Measurements from ENCODE around the gene PCDHB13. TPM values are rescaled to one million over a fixed set of nuclear protein-coding genes. Genes with fewer than 3 reads are reported as not detected.
"Not testable (repeated sequence)": the region's sequence is repeated elsewhere in the genome, so short reads cannot be mapped to it uniquely, and the experiment has no call there.

PCDHB13 gene
- 1 to 10 TPM; 8.2 to 9.8 (median 9.2) TPM for total RNA-seq

DNA sequence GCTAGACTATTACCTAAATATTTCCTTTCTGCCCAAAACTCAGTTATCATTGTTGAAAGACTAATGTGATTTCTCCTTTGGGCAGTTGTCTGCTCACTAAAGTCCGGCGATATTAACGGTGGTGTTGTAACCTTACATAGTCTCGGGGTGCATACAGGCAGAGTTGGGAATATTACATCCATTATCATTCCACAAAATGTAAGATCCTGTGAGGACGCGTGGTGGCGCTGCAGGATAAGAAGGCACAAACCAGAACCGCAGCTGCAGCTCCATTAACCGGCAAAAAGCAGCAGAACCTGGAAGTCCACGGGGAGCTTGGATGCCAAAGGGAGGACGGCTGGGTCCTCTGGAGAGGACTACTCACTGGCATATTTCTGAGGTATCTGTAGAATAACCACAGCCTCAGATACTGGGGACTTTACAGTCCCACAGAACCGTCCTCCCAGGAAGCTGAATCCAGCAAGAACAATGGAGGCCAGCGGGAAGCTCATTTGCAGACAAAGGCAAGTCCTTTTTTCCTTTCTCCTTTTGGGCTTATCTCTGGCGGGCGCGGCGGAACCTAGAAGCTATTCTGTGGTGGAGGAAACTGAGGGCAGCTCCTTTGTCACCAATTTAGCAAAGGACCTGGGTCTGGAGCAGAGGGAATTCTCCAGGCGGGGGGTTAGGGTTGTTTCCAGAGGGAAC, at the start of gene PCDHB13:
Gene PCDHB13, plus strand, starts transcription at position 264 of the 684 bp plus-strand sequence. Its CDS starts 205 bp downstream, at position 469.
- peak in 1 of 2 donors; percentile 24 for DNase-seq (ENCODE audit: low spot score in 2 of 2)
- TF ChIP-seq, protein P1, sequence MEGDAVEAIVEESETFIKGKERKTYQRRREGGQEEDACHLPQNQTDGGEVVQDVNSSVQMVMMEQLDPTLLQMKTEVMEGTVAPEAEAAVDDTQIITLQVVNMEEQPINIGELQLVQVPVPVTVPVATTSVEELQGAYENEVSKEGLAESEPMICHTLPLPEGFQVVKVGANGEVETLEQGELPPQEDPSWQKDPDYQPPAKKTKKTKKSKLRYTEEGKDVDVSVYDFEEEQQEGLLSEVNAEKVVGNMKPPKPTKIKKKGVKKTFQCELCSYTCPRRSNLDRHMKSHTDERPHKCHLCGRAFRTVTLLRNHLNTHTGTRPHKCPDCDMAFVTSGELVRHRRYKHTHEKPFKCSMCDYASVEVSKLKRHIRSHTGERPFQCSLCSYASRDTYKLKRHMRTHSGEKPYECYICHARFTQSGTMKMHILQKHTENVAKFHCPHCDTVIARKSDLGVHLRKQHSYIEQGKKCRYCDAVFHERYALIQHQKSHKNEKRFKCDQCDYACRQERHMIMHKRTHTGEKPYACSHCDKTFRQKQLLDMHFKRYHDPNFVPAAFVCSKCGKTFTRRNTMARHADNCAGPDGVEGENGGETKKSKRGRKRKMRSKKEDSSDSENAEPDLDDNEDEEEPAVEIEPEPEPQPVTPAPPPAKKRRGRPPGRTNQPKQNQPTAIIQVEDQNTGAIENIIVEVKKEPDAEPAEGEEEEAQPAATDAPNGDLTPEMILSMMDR (IDR thresholded peaks at IDR 0.05) = peak in 1 of 5 experiments; percentile 26
- peaks cover 0 to 21% (median 0%) of the 10 kb centered on the region in 3 donors for H3K36me3 ChIP-seq
- H3K9me3 ChIP-seq = peaks cover 0 to 96% (median 32%) of the 10 kb centered on the region in 4 donors
- H3K4me1 ChIP-seq, H3K27me3 ChIP-seq, H3K4me3 ChIP-seq, H3K27ac ChIP-seq: not testable (repeated sequence)
- 6 to 10% methylated on average over 11 to 13 of the region's 18 CpGs for WGBS, 2 donors

DNA sequence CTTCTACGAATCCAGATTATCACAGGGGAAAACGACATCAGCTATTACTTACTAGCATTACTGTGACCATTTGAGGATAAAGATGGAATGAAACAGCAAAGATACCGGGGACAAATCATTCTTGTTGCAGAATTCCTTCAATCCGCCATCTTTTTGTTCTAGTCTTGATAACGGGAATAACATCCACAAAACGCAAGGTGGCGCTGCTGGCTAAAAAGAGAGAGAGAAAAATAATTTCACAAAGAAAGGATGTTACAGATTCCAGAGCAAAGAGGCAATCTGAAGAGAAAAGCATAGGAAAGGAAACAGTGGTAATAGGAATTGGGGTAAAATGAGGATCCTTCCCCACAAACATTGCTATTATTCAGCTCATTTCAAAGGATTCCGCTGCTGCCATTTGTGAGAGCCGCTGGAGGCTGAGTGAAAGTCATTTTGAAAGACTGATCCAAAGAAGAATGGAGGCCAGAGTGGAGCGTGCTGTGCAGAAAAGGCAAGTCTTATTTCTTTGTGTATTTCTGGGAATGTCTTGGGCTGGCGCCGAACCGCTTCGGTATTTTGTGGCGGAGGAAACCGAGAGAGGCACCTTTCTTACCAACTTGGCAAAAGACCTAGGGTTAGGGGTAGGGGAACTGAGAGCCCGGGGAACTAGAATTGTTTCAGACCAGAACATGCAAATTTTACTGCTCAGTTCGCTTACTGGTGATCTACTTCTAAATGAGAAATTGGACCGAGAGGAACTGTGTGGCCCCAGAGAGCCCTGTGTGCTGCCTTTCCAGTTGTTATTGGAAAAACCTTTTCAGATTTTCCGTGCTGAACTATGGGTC, 41.1 kb upstream of the PCDHB13 start, which contains the start of gene PCDHB7:
Gene PCDHB7, plus strand, starts transcription at position 264 of the 824 bp plus-strand sequence. Its CDS starts 192 bp downstream, at position 456.
- TF ChIP-seq EP300 (IDR thresholded peaks at IDR 0.05) = no peak
- TF ChIP-seq, protein P1 (IDR thresholded peaks at IDR 0.05) = peak in 4 of 5 experiments; percentile 9 to 33 (median 28)
- H3K9me3 ChIP-seq = peaks cover 0 to 79% (median 26%) of the 10 kb centered on the region in 4 donors
- H3K27ac ChIP-seq = peak within 1 kb of the TSS in 1 of 4 donors; percentile 18
- DNase-seq (ENCODE audit: low spot score in 2 of 2) = no peak
- H3K4me3 ChIP-seq = peak within 1 kb of the TSS in 1 of 4 donors; percentile 34
- peaks cover 0 to 13% (median 0%) of the 10 kb centered on the region in 3 donors for H3K36me3 ChIP-seq
- WGBS, 2 donors = 31 to 48% methylated on average over 20 of the region's 20 CpGs
- no peaks in the 10 kb centered on the region for H3K27me3 ChIP-seq
- H3K4me1 ChIP-seq = no peaks in the 10 kb centered on the region

- H3K9me3 ChIP-seq = peaks cover 0 to 82% (median 33%) of the 10 kb centered on the region in 4 donors
- not testable (repeated sequence) for H3K27ac ChIP-seq; DNase-seq (ENCODE audit: low spot score in 2 of 2); H3K4me1 ChIP-seq; H3K4me3 ChIP-seq; H3K27me3 ChIP-seq
- WGBS, 2 donors = 53 to 62% methylated on average over 62 to 72 of the region's 79 CpGs
- peaks cover 0 to 16% (median 0%) of the 10 kb centered on the region in 3 donors for H3K36me3 ChIP-seq
Measured at GRCh38 chr5:141174291-141175104, 39.2 kb upstream of the PCDHB13 start.

GRCh38 chr5:141175933-141176332, 37.8 kb upstream of the PCDHB13 start:
- H3K27ac ChIP-seq = no peak overlapping the region
- H3K4me3 ChIP-seq = no peak overlapping the region
- 64 to 69% methylated on average over 1 of the region's 1 CpG for WGBS, 2 donors
- no peaks in the 10 kb centered on the region for H3K4me1 ChIP-seq
- peaks cover 0 to 8% of the 10 kb centered on the region in 2 donors for H3K27me3 ChIP-seq
- peaks cover 0 to 89% (median 31%) of the 10 kb centered on the region in 4 donors for H3K9me3 ChIP-seq
- TF ChIP-seq POLR2A (IDR thresholded peaks at IDR 0.05) (no peak), EP300 (IDR thresholded peaks at IDR 0.05) (no peak)
- TF ChIP-seq, protein P1 (IDR thresholded peaks at IDR 0.05) = no peak
- no peak for DNase-seq (ENCODE audit: low spot score in 2 of 2)
- peaks cover 0 to 16% (median 0%) of the 10 kb centered on the region in 3 donors for H3K36me3 ChIP-seq

DNA sequence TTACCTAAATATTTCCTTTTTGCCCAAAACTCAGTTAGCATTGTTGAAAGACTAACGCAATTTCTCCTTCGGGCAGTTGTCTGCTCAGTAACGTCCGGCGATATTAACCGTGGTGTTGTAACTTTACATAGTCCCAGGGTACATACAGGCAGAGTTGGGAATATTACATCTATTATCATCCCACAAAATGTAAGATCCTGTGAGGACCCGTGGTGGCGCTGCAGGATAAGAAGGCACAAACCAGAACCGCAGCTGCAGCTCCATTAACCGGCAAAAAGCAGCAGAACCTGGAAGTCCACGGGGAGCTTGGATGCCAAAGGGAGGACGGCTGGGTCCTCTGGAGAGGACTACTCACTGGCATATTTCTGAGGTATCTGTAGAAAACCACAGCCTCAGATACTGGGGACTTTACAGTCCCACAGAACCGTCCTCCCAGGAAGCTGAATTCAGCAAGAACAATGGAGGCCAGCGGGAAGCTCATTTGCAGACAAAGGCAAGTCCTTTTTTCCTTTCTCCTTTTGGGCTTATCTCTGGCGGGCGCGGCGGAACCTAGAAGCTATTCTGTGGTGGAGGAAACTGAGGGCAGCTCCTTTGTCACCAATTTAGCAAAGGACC, 36.0 kb upstream of the PCDHB13 start, which contains the start of gene PCDHB8:
Gene PCDHB8, plus strand, starts transcription at position 214 of the 615 bp plus-strand sequence. Its CDS starts 245 bp downstream, at position 459.
- not testable (repeated sequence) for H3K4me3 ChIP-seq; H3K4me1 ChIP-seq; DNase-seq (ENCODE audit: low spot score in 2 of 2); H3K27ac ChIP-seq; H3K27me3 ChIP-seq
- H3K36me3 ChIP-seq = peaks cover 0 to 16% (median 0%) of the 10 kb centered on the region in 3 donors
- WGBS, 2 donors = 31 to 42% methylated on average over 14 to 18 of the region's 18 CpGs
- peaks cover 0 to 89% (median 35%) of the 10 kb centered on the region in 4 donors for H3K9me3 ChIP-seq

GRCh38 chr5:141179371-141179770, 34.3 kb upstream of the PCDHB13 start:
- Histone ChIP-seq H3K9me3 (peaks cover 0 to 88% (median 36%) of the 10 kb centered on the region in 4 donors), H3K36me3 (peaks cover 0 to 12% (median 0%) of the 10 kb centered on the region in 3 donors)
- H3K27ac ChIP-seq; H3K27me3 ChIP-seq; DNase-seq (ENCODE audit: low spot score in 2 of 2); H3K4me1 ChIP-seq; H3K4me3 ChIP-seq: not testable (repeated sequence)
- WGBS, 2 donors = 45 to 58% methylated on average over 32 to 34 of the region's 39 CpGs

DNA sequence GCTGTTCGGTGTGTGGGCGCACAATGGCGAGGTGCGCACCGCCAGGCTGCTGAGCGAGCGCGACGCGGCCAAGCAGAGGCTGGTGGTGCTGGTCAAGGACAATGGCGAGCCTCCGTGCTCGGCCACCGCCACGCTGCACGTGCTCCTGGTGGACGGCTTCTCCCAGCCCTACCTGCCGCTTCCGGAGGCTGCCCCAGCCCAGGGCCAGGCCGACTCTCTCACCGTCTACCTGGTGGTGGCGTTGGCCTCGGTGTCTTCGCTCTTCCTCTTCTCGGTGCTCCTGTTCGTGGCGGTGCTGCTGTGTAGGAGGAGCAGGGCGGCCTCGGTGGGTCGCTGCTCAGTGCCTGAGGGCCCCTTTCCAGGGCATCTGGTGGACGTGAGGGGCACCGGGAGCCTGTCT, 33.8 kb upstream of the PCDHB13 start:
- 40 to 49% methylated on average over 17 to 24 of the region's 32 CpGs for WGBS, 2 donors
- H3K36me3 ChIP-seq = peaks cover 0 to 12% (median 0%) of the 10 kb centered on the region in 3 donors
- peaks cover 0 to 88% (median 37%) of the 10 kb centered on the region in 4 donors for H3K9me3 ChIP-seq
- H3K27ac ChIP-seq; H3K27me3 ChIP-seq; H3K4me1 ChIP-seq; DNase-seq (ENCODE audit: low spot score in 2 of 2); H3K4me3 ChIP-seq: not testable (repeated sequence)
